HG03571 (cell line): Measurements from ENCODE around the gene CCL18.
"Not testable (repeated sequence)": the region's sequence is repeated elsewhere in the genome, so short reads cannot be mapped to it uniquely, and the experiment has no call there.

Experiments
- ATAC-seq: cut with Tn5 transposase; IDR thresholded peaks from one replicate; pipeline ENCODE4 v1.9.1; 2021; ENCODE audit not compliant: unreplicated experiment

CCL18 gene, protein sequence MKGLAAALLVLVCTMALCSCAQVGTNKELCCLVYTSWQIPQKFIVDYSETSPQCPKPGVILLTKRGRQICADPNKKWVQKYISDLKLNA

DNA sequence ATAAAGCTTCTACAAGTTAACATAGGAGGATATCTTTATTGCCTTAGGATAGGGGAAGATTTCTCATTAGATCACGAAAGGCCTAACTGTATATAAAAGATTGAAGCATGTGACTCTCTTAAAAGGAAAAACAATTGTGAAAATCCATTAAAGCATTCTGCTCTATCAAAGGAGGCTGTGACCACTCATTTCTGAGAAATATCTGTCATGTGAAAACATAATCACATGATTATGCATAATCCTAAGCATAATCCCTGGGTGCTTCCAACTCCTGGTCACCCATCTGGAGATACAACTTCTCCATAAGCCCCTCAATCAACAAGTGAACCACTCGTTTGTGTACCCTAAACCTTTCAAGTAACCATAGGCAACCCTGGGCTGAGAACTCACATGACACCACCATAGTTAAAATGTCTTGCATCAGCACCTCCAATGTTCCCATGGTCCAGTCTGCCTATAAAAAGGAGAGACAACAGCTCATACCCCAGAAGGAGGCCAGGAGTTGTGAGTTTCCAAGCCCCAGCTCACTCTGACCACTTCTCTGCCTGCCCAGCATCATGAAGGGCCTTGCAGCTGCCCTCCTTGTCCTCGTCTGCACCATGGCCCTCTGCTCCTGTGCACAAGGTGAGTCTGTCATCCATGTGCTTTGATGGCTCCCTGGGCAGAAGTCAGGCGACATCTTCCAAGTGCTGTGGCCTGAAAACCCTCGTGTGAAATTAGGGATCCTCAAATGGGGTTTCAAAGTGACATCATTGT lies at the start of gene CCL18:
Gene CCL18, plus strand, starts transcription at position 487 of the 756 bp plus-strand sequence. Its CDS starts 71 bp downstream, at position 558.
- ATAC-seq, result no peak

DNA sequence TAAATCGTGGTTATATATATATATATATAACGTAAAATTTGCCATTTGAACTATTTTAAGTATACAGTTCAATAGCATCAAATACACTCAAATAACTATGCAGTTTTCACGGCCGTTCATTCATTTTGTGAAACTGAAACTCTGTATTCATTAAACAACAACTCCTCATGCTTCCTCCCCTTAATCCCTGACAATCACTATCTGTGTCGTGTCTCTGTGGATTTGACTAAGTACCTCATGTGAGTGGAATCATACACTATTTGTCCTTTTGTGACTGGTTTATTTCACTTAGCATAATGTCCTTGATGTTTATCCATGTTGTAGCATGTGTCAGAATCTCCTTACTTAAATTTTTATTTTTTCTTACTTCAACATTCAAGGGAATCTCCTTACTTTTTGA lies 49.1 kb upstream of the CCL18 start:
- ATAC-seq, result no peak

DNA sequence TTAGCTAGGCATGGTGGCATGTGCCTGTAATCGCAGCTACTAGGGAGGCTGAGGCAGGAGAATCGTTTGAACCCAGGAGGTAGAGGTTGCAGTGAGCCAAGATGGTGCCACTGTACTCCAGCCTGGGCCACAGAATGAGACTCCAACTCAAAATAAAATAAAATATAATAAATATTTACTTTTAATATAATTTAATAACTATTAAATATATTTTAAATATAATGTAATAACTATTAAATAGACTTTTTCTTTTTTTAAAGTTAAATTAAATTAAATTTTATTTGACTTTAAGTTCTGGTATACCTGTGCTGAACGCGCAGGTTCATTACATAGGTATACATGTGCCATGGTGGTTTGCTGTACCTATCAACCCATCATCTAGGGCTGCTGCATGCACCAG lies 48.2 kb upstream of the CCL18 start:
- ATAC-seq, result not testable (repeated sequence)

DNA sequence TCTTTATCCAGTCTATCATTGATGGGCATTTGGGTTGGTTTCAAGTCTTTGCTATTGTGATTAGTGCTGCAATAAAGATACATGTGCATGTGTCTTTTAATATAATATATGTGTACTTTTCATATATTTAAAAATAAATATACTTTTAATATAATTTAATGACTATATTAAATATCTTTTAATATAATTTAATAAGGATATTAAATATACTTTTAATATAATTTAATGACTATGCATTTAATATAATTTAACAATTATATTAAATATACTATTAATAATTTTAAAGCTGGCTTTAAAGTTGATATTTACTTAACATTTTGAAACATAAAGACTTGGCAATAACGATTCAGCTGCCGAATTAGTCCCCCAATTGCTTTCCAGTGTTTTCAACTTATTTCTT lies 47.5 kb upstream of the CCL18 start:
- ATAC-seq, result no peak

DNA sequence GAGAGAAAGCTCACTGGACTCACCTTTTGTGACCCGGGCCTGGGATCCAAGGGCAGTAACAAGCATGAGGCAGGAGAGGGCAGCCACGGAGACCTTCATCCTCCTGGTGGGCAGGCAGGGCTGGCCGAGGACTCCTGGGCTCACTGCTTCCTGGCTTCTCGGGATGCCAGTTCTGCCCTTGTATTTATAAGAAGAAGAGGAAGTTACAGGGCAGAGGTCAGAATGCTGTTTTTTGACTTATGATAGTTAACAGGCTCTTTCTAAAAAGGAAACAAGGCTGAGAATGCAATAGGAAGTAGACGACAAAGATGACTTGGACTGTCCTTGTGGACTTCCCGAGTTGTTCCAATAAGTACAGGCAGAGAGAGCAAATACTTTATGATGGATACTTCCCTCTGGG lies 46.3 kb upstream of the CCL18 start, which contains the start of gene CCL23:
Gene CCL23, minus strand, starts transcription at position 174 of the 400 bp plus-strand sequence. Its CDS starts 75 bp downstream, at position 99.
- ATAC-seq, result no peak

DNA sequence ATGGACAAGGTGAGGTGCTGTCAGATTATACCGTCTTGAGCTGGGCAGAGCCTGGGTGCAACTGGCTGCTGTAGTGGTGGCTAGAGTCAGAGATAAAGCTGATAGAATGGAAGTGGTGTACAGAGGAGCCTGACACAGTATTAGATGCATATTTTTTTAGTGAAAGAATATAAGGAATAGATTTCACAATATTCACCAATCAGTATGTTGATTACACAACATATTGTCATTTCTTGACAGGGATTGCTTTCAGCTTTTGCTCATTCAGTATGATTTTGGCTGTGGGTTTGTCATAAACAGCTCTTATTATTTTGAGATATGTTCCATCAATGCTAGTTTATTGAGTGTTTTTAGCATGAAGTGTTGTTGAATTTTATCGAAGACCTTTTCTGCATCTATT lies 44.6 kb upstream of the CCL18 start:
- no peak for ATAC-seq

DNA sequence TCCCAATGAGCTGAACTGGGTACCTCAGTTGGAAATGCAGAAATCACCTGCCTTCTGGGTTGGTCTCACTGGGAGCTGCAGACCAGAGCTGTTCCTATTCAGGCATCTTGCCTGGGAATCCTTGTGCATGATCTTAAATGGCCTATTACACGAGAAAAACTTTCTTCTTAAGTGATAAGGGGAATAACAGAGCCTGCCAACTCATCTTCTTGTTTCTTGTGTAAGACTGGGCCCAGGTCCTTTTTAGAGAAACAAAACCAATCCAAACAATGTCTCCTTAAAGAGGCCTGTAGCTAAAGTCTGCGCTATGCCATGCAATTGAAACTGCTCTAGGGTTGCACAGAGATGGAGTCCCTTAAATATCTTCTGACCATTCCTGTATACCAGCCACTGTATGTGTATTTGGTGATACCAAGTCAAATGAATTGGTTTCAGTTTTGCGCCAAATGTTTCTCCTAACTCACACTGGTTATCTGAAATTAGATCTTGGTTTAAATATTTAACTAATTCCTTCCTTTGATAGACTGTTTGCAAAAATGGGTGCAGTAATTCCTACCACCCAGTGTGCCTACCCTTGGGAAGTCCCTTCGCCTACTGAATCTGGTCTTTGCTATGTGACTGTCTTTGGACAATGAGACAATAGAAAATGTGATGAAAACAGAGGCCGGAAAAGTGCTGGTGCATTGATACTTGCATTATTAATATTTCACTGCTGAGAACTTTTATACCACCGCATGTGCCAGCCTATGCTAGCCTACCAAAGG lies 39.8 kb upstream of the CCL18 start:
- no peak for ATAC-seq

DNA sequence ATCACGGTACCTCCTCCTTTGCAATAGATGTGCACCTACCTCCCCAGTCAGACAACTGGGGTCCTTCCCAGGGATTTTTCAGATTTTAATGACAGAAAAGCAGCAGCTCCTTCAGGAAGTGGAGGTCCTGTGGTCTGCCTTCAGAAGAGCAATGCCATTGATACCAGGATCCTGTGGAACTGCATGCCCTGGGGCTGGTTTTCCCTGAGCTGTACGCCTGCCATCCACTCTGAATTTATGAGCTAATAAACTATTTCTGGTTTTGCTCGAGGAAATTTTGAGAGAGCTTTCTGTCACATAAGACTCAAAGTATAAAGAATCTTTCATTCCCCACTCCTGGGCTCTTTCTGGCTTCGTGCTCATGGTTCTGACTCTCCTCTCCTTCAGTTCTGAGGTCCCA lies 36.3 kb upstream of the CCL18 start:
- ATAC-seq, result no peak

DNA sequence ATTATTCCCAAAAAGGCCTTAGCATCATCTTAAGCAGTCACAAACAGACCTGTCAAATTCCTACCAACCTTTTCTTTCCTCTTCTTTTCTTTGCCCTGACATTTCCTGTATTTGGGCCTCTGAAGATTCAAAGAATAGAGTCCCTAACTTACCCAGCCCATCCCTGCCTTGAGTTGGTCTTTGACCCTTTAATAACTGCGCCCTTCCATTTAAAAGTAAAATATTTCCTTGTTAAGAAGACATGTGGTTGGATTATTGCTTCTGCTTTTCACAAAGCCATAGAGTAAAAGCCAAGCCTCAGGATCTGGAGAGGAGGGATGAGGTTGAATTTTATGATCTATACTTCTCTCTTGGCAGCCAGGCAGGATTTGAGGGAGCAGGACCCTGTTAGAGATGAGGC lies 33.1 kb upstream of the CCL18 start:
- ATAC-seq, result no peak

DNA sequence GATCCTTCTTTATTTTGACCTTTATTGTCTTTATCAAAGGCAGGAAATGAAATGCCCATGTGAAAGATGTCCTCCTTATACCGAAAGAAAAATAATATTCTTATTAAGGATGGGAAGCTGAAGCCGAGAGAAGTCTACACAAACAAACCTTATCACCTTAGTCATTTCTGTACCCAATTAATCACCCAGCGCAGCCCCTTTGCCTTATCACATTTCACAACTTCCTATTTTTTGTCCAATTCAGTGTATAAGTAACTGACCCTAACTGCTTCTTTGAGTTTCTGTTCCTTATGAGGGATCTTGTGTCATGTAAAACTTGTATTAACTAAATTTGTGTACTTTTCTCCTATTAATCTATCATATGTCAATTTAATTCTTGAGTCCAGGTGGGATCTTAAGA lies 29.9 kb upstream of the CCL18 start:
- ATAC-seq, result no peak

DNA sequence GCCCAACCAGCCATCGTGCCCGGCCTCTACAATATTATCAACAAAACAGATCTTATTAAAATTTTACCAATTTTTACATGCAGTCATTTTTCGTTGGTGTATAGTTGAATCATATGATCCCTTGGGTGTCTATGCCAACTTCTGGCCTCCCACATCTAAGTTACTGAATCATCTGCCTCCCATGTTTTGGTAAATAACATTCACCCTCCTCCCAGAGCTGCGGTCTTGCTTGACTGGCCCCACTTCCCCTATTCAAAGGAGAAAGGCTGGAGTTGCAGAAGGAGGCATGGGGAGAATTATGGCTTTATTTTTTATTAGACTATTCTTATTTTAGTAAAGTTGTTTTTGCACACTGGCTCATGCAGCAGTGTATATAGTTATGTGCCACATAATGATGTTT lies 27.8 kb upstream of the CCL18 start:
- no peak for ATAC-seq

DNA sequence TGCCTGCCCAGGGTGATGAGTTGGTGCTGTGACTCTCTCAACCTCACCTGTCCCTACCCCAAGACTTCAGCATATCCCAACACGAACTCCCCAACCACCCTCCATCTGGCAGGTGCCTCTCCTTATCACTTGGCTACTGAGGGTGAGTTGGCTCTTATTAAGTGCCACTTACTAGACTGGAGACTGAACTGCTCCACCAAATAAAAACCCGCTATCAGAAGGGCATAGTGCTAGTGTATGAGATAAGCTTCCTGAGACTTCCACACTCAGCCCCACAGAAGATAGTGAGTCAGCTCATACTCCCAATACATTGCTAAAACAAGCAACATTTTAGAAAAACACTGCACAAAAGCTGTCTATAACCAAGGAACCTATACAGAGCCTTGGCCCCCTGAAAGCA lies 16.0 kb upstream of the CCL18 start:
- no peak for ATAC-seq

DNA sequence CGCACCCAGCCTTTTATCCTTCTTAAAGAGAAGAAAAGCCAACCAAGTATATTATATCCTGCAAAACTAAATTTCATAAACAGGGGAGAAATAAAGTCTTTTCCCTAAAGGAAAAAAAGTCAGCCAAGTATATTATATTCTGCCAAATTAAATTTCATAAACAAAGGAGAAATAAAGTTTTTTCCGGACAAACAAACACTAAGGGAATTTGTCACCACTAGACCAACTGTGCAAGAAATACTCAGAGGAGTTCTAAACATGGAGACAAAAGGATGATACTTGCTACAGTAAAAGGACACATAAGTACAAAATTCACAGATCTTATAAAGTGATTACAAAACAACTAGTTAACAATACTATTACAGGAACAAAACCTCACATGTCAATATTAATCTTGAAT lies 14.4 kb upstream of the CCL18 start:
- no peak for ATAC-seq

DNA sequence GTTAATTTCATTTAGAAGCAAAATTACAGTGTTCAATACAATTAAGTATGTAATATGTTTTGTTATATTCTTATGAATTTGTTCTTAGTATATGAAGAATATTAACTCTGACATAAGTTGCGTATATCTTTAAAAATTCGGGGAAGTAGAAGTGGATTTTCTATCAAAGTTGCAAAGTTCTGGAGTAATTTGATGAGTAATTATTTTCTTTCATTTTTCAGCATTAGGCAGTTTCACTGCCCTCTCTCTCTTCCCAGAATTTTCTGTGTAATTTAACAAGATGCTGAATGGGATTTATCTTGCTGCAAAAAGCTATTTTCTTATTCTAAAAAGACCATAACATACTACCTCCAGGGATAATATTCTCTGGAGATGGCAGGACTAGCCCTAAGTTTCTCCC lies 8.9 kb upstream of the CCL18 start:
- no peak for ATAC-seq

DNA sequence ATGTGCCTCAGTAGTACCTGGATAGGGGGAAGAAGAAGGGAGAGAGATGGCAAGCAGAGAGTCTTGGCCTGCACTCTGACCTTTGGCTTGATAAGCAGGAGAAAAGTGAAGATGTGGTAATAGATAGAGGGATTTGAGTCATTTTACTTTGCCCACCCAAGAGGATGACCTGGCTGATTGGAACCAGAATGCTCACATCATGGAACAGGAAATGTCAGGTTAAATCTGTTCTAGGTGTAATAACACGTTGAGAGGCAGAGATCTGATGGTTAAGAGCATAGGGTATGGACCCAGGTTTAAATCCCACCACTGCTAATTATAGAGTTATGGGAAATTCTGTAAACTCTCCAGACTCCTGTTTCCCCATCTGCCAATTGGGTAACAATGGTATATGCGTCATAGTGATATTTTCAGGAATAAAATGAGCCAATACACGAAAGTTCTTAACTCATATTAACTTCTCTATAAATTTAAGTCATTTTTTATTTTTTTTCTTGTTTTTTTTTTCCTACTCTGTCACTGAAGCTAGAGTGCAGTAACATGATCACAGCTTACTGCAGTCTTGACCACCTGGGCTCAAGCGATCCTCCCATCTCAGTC lies 8.1 kb upstream of the CCL18 start:
- no peak for ATAC-seq

DNA sequence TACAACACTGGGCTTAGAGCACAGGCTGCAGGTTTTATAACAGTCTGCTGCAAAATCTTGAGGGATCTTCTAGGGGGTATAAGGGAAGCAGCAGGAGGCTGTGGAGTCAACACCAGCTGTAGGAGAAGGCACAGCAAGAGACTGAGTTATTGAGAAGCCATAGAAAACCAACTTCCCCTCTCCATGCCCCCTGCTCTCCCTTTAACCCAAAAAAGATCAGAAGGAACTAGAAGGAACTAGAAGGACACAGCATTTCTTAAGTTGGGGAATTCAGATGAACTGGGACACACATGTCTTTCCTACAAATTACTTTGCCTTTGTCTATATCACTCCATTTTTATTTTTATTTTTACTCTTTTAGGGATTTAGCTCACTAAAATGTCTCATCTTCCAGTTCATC lies 6.2 kb upstream of the CCL18 start:
- no peak for ATAC-seq

DNA sequence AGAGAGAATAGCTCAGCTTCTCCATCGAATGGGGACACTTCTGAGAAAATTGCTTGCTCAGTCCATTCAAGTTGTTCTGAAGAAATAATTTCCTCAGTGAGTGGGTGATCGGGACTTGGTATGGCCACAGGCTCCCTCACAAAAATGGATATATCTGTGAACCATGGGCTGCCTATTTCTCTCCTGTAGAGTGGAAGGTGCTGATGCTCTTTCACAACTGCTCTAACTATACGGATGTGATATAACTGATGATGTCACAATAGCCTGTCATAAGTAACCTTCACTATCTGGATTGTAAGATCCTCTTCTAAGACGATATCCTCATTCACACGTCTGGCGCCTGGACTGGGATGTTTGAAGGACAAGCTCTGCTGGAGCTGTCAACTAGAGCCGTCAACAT lies 4.7 kb upstream of the CCL18 start:
- ATAC-seq, result no peak

DNA sequence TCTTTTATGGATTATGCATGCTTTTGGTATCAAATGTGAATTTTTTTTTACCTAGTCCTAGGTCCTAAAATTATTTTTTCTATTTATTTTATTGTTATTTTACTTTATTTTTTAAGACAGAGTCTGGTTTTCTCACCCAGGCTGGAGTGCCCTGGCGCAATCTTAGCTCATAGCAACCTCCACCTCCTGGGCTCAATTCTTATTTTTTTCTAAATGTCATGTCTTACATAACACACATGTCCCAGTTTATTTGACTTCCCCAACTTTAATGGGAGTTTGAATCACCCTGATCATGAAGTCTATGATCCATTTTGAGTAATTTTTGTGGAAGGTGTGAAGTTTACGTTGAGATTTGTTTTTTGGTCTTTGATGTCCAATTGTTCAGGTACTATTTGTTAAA lies 3.3 kb upstream of the CCL18 start:
- no peak for ATAC-seq

DNA sequence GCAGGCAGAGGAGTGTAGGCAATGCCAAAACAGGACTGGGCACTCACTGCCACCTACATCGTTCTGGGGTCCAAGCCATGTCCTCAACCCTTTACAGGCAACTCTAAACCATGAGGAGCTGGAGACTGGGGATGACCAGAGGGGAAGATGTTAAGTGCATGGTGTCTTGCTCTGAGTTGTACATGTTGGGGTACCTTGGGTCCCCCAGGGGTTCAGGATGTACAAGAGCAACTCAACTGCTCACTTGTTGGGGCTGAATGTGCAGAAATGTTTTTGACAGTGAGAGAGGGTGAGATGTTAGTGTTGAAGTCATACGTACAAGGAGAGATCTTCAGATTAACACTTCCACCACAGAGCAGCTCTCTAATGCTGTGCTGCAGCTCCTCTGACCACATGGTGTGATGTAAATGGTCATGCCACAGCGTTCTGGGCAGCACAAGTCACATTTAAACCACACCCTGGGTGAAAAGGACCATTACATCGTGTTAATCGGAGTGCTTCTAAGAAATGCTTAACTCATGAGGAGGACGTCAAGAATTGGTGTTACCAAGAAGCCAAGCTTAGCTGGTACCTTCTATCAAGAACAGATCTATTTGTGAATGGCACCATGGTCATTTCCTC lies 2.4 kb downstream of the CCL18 start:
- no peak for ATAC-seq

DNA sequence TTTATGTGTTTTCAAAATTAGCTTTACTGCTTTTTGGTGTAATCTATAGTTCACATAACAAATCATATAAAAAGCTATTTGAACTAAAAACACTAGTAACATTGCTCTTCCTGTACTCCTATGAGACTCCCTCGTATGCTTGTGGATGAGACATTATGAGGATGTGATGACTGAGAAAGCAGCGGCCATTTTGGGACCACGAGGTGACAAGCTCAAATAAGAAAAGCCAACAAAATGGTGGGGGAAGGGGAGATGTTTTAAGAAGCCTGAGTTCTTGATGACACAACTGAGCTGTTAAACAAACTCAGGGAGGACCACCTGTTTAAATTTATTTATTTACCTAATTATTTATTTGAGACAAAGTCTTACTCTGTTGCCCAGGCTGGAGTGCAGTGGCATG lies 4.5 kb downstream of the CCL18 start:
- no peak for ATAC-seq

DNA sequence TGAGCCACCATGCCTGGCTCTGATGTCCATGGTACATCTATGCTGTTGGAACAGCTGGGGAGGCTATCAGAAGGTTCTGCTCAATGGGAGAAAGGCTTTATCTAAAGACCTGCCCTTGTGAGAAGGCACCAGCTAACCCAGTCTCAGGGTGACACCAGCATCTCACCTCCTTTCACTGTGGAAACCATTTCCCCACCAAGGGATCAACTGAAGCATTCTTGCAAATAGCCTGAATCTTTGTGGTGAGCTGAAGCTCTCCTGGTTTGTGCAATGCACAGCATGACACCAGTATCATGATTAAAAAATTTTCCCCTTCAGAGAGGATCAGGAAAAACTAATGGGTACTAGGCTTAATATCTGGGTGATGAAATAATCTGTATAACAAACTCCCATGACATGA lies 5.1 kb downstream of the CCL18 start:
- no peak for ATAC-seq
